Chondrocyte (in vitro differentiated cells): ENCODE results near the gene BAHD1. TPM values are rescaled to one million over a fixed set of nuclear protein-coding genes. Genes with fewer than 3 reads are reported as not detected.

Source experiments
- DNase-seq: peaks from one replicate; pipeline ENCODE4 v3.0.0; 2021; ENCODE audit warnings: mixed read lengths, low spot score
- H3K27ac Mint-ChIP-seq: one replicate; pipeline ENCODE4 v1.8.0; 2021; ENCODE audit warnings: mild to moderate bottlenecking, moderate library complexity, mixed read lengths; ENCODE audit not compliant: unreplicated experiment
- H3K27me3 Mint-ChIP-seq: 2 replicates; pipeline ENCODE4 v1.8.0; 2021; ENCODE audit warnings: low read depth, mixed read lengths
- H3K36me3 Mint-ChIP-seq: 2 replicates; pipeline ENCODE4 v1.8.0; 2021; ENCODE audit warnings: low read depth, mixed read lengths
- H3K4me1 Mint-ChIP-seq: 2 replicates; pipeline ENCODE4 v1.8.0; 2021; ENCODE audit warnings: low read depth, mild to moderate bottlenecking, mixed read lengths
- H3K4me3 Mint-ChIP-seq: one replicate; pipeline ENCODE4 v1.8.0; 2021; ENCODE audit warnings: mild to moderate bottlenecking, moderate library complexity, mixed read lengths; ENCODE audit not compliant: unreplicated experiment
- H3K9me3 Mint-ChIP-seq: 2 replicates; pipeline ENCODE4 v1.8.0; 2021; ENCODE audit warnings: low read depth, mixed read lengths
- CTCF ChIP-seq: fragments of 200-600 bp; sonication (generic); IDR thresholded peaks from 2 replicates; pipeline ENCODE4 v1.5.0; 2021; ENCODE audit warnings: antibody characterized with exemption, mild to moderate bottlenecking, moderate library complexity
- total RNA-seq: library from RNA; stranded (reverse); gene quantifications from 3 replicates; pipeline ENCODE4 v1.2.1, GENCODE V29; 2021

BAHD1 gene
- total RNA-seq, 1 donor from 2014 or later, result 24.8 TPM

DNA sequence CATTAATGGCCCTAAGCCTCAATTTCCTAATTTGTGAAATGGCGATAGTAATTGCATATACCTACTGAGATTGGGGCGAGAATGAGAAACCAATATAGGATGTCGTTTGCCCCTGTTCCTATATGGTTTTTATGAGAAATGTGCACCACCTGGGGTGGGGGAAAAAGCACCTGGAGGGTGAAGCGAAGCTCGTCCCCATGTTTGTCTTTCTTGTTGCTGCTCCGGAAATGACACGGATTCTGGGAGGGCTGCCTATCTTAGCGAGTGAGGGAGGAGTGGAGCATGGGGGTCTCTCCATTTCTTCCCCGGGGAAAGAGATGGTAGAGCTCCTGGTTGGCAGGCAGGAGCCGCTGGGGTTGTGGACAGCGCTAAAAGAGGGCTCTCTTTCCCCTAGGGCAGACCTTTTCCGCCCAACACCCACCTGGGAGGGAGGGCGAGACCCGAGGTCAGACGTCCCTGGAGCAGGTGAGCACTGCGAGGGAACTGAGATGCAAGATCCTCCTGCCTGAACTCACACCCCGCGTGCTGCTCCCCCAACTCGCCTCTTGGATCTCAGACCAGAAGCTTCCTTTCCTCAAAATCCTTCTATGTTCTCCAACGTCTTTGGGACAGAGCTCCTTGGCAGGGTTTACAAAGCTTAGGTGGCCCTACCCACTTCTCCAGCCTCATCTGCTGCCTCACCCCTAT, 5.6 kb upstream of the BAHD1 start:
- H3K27ac Mint-ChIP-seq, result no peak overlapping the region

DNA sequence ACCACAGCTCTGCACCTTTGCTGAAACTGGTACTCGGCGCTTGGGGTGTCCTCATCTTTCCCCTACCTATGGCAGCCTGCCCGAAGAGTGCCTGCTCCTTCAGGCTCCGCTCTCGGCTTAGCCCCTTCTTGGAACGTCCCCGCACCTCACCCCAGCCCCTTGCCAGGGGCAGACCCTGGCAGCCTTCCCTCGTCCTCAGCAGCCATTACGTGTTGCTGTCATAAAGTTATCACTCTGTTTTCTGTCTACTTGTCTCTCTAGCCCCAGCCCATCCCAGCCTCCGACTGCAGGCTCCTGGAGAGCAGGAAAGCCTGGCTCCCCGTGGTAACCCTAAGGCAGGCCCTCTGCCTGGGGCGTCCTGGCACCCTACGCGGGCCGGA, 5.1 kb upstream of the BAHD1 start:
- H3K27me3 Mint-ChIP-seq, result peaks cover 24% of the 10 kb centered on the region
- peak overlapping the region; percentile 14 for H3K27ac Mint-ChIP-seq
- no peaks in the 10 kb centered on the region for H3K36me3 Mint-ChIP-seq
- DNase-seq, result no peak
- no peak for TF ChIP-seq CTCF
- peak overlapping the region; percentile 60 for H3K4me3 Mint-ChIP-seq
- peaks cover 42% of the 10 kb centered on the region for H3K4me1 Mint-ChIP-seq
- no peaks in the 10 kb centered on the region for H3K9me3 Mint-ChIP-seq

More for the DNA sequence above, 5.6 kb upstream of the BAHD1 start:
- no peak for TF ChIP-seq CTCF
- H3K4me3 Mint-ChIP-seq, result peak overlapping the region; percentile 60
- peaks cover 42% of the 10 kb centered on the region for H3K4me1 Mint-ChIP-seq
- no peaks in the 10 kb centered on the region for H3K9me3 Mint-ChIP-seq
- DNase-seq, result no peak
- no peaks in the 10 kb centered on the region for H3K36me3 Mint-ChIP-seq
- H3K27me3 Mint-ChIP-seq, result peaks cover 29% of the 10 kb centered on the region

GRCh38 chr15:40436116-40436891, 4.4 kb upstream of the BAHD1 start:
- TF ChIP-seq CTCF, result no peak
- Mint-ChIP-seq H3K9me3 (no peaks in the 10 kb centered on the region), H3K4me1 (peaks cover 42% of the 10 kb centered on the region), H3K27me3 (peaks cover 22% of the 10 kb centered on the region), H3K27ac (no peak overlapping the region), H3K36me3 (no peaks in the 10 kb centered on the region), H3K4me3 (peak overlapping the region; percentile 68)
- DNase-seq, result no peak

GRCh38 chr15:40436892-40437751, 3.6 kb upstream of the BAHD1 start:
- H3K36me3 Mint-ChIP-seq, result no peaks in the 10 kb centered on the region
- H3K27ac Mint-ChIP-seq, result no peak overlapping the region
- H3K4me3 Mint-ChIP-seq, result peak overlapping the region; percentile 68
- H3K27me3 Mint-ChIP-seq, result peaks cover 22% of the 10 kb centered on the region
- no peak for DNase-seq
- H3K4me1 Mint-ChIP-seq, result peaks cover 42% of the 10 kb centered on the region
- H3K9me3 Mint-ChIP-seq, result no peaks in the 10 kb centered on the region
- no peak for TF ChIP-seq CTCF
